Heart left ventricle (tissue), 16 donors: Measurements from ENCODE around the gene CRYBG1. TPM values are rescaled to one million over a fixed set of nuclear protein-coding genes. Genes with fewer than 3 reads are reported as not detected.
"Not testable (repeated sequence)": the region's sequence is repeated elsewhere in the genome, so short reads cannot be mapped to it uniquely, and the experiment has no call there.

Experiments used
- ATAC-seq, 4 donors: fragments of 200-7000 bp; cut with Tn5 transposase; one replicate each; pipeline ENCODE4 v1.9.1; 2020 to 2022; ENCODE audit warnings: moderate library complexity in 4 of 4, mild to moderate bottlenecking in 3 of 4, moderate number of reproducible peaks in 1 of 4
- DNase-seq, 5 donors: peaks; one replicate each; pipeline ENCODE4 v3.0.0-alpha.2; 2020
- H3K27ac ChIP-seq, 12 donors: fragments of 200-600 bp; sonication (generic) in 4 of 12; one replicate each; pipeline versions ENCODE4 v1.5.0 to v1.8.0; 2016 to 2022; ENCODE audit warnings: mild to moderate bottlenecking in 2 of 12
- H3K27me3 ChIP-seq, 9 donors: fragments of 200-600 bp; sonication (generic) in 2 of 9; one replicate each; pipeline versions ENCODE4 v1.5.1 to v1.8.0; 2016 to 2022; ENCODE audit warnings: mild to moderate bottlenecking in 3 of 9
- H3K36me3 ChIP-seq, 9 donors: fragments of 200-600 bp; sonication (generic) in 2 of 9; one replicate each; pipeline versions ENCODE4 v1.5.0 to v1.8.0; 2018 to 2022; ENCODE audit warnings: mild to moderate bottlenecking in 2 of 9
- H3K4me1 ChIP-seq, 12 donors: fragments of 200-600 bp; sonication (generic) in 4 of 12; one replicate each; pipeline versions ENCODE4 v1.5.0 to v1.8.0; 2016 to 2022; ENCODE audit warnings: mild to moderate bottlenecking in 3 of 12
- H3K4me3 ChIP-seq, 12 donors: fragments of 200-600 bp; sonication (generic) in 4 of 12; one replicate each; pipeline versions ENCODE4 v1.5.0 to v1.8.0; 2017 to 2022; ENCODE audit warnings: mild to moderate bottlenecking in 9 of 12, moderate library complexity in 4 of 12
- H3K9me3 ChIP-seq, 12 donors: fragments of 200-600 bp; sonication (generic) in 4 of 12; one replicate each; pipeline versions ENCODE4 v1.5.0 to v1.8.0; 2016 to 2022; ENCODE audit warnings: mild to moderate bottlenecking in 1 of 12
- CTCF ChIP-seq, 12 donors: fragments of 200-600 bp; sonication (generic) in 4 of 12; IDR thresholded peaks; one replicate each; pipeline versions ENCODE4 v1.5.0 to v1.8.0; 2018 to 2022; ENCODE audit warnings: antibody characterized with exemption in 12 of 12, mild to moderate bottlenecking in 5 of 12
- POLR2A ChIP-seq, 2 donors: fragments of 450-650 bp; IDR thresholded peaks; one replicate each; pipeline ENCODE4 v1.6.1; 2017; ENCODE audit warnings: antibody characterized with exemption in 2 of 2, mild to moderate bottlenecking in 2 of 2, moderate library complexity in 2 of 2
- WGBS, 4 donors: extraction: QIAGEN DNeasy Blood & Tissue Kit in 2 of 4; methylation state at CpG; one replicate each; pipeline versions ENCODE4 v1.1.5 to v1.1.7; 2013 to 2018; 5-methylcytosine and 5-hydroxymethylcytosine counted together
- intact Hi-C, 10 donors: fragments of 100-400 bp; cut with DNase I; formaldehyde crosslinking; loops; one replicate each; pipeline versions ENCODE4 v1.11.1 to v1.14.2; 2022
- polyA plus RNA-seq, 2 donors: library from polyadenylated mRNA; stranded (reverse); fragments of 200-250 nt; gene quantifications; one replicate each; pipeline ENCODE4 v1.2.3, GENCODE V29; 2013
- total RNA-seq, 9 donors: library from RNA; depleted of rRNA in 2 of 9; stranded (reverse); fragments of >200 nt in 2 of 9; fragmentation: NEBNext Ultra II Directional in 3 of 9; extraction: Animal tissue kit (Norgen Biotek cat#: 25700) in 3 of 9; gene quantifications; one replicate each; pipeline versions ENCODE4 v1.1.0 to v1.2.4, GENCODE V29; 2016 to 2023
- donor health status: ischemic (EF 13 %, LVEDD 7.1; RV severe dilation, severe dysfunction).
- donor health status: healthy with polysubstance abuse.
- donor health status: DM: no; HTN: yes; CAD: no.
- donor health status: DM: no; HTN: no; CAD: no.
- donor health status: ischemic (EF 25% LVEDD 6.9; RV normal size, moderate dysfunction).
- donor health status: ischemic (EF 25% LVEDD 5.7; RV mildly dilated, moderate dysfunction).
- donor health status: healthy.
- donor health status: DM: yes; HTN: yes; CAD: no.
- donor health status: ischemic (EF 35%, LVEDD 5.7; RV mildly dilated, moderate dysfunction).
- donor health status: nonischemic (EF 11% LVEDD 7.7; RV severe dilation, severe dysfunction).
- donor health status: DM: yes; HTN: yes; CAD: no.
- donor health status: PGD.
- donor health status: ischemic (EF 29% LVEDD 5.4; RV normal size, mild dysfunction).
- donor health status: nonischemic (EF 23%, LVEDD 6.1; RV moderate dilation, normal function).

CRYBG1 gene
- total and polyA plus RNA-seq, 11 donors = 0.42 to 17.7 (median 1.5) TPM

- H3K36me3 ChIP-seq = no peaks in the 10 kb centered on the region
- DNase-seq = no peak
- no peaks in the 10 kb centered on the region for H3K4me1 ChIP-seq
- ATAC-seq = no peak
- intact Hi-C loops = no loop called here
- H3K27me3 ChIP-seq = peaks cover 0 to 41% (median 10%) of the 10 kb centered on the region in 9 donors
- TF ChIP-seq CTCF (IDR thresholded peaks at IDR 0.05) (no peak), POLR2A (IDR thresholded peaks at IDR 0.05) (no peak)
- no peak overlapping the region for H3K27ac ChIP-seq
- H3K9me3 ChIP-seq = no peaks in the 10 kb centered on the region
- WGBS, 4 donors = 77 to 85% (median 83%) methylated on average over 7 of the region's 7 CpGs
- no peak overlapping the region for H3K4me3 ChIP-seq
Measured at GRCh38 chr6:106396426-106397220, 36.1 kb downstream of the CRYBG1 start.

GRCh38 chr6:106397431-106397830 is 36.9 kb downstream of the CRYBG1 start:
- Histone ChIP-seq H3K9me3 (no peaks in the 10 kb centered on the region), H3K36me3 (no peaks in the 10 kb centered on the region), H3K4me3 (no peak overlapping the region), H3K27me3 (peaks cover 0 to 36% (median 6%) of the 10 kb centered on the region in 9 donors), H3K4me1 (no peaks in the 10 kb centered on the region), H3K27ac (no peak overlapping the region)
- intact Hi-C loops = no loop called here
- no peak for DNase-seq
- WGBS, 4 donors = 72 to 81% (median 76%) methylated on average over 2 of the region's 2 CpGs
- ATAC-seq = no peak
- TF ChIP-seq POLR2A (IDR thresholded peaks at IDR 0.05) (no peak), CTCF (IDR thresholded peaks at IDR 0.05) (no peak)

DNA sequence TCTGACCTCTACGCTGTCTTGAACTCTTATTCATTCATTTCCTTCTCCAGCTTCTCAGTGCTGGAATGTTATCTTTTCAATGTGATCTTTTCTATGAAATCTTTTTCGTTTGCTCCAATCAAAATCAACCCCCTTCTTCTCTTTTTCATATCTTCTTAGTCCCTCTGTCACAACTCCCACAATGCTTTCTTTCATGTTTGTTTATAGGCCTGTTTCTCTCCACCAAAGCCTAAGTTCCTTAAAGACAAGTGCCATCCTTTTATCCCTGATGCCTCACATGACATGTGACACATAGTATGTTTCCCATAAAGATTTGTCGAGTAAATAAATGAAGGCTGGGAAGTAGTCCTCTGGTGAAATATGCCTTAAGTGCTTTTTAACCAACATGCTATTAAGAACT is 38.1 kb downstream of the CRYBG1 start:
- no peak overlapping the region for H3K27ac ChIP-seq
- H3K4me3 ChIP-seq = no peak overlapping the region
- peaks cover 0 to 40% (median 6%) of the 10 kb centered on the region in 9 donors for H3K27me3 ChIP-seq
- intact Hi-C loops = no loop called here
- DNase-seq = no peak
- no peak for ATAC-seq
- no peaks in the 10 kb centered on the region for H3K36me3 ChIP-seq
- WGBS, 4 donors = 57 to 72% (median 68%) methylated on average over 3 of the region's 3 CpGs
- TF ChIP-seq CTCF (IDR thresholded peaks at IDR 0.05) (no peak), POLR2A (IDR thresholded peaks at IDR 0.05) (no peak)
- no peaks in the 10 kb centered on the region for H3K4me1 ChIP-seq
- H3K9me3 ChIP-seq = no peaks in the 10 kb centered on the region

DNA sequence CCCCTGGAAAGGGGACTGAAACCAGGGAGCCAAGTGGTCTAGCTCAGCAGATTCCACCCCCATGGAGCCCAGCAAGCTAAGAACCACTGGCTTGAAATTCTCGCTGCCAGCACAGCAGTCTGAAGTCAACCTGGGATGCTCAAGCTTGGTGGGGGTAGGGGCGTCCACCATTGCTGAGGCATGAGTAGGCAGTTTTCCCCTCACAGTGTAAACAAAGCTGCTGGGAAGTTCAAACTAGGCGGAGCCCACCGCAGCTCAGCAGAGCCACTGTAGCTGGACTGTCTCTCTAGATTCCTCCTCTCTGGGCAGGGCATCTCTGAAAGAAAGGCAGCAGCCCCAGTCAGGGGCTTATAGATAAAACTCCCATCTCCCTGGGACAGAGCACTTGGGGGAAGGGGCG is 44.5 kb downstream of the CRYBG1 start:
- H3K27ac ChIP-seq, intact Hi-C loops, ATAC-seq, DNase-seq, H3K4me1 ChIP-seq, H3K9me3 ChIP-seq, H3K4me3 ChIP-seq, H3K36me3 ChIP-seq: not testable (repeated sequence)
- 71 to 86% (median 82%) methylated on average over 5 of the region's 5 CpGs; no CpG with 5 or more reads in 1 of the 4 donors for WGBS, 4 donors
- peaks cover 0 to 16% (median 0%) of the 10 kb centered on the region in 9 donors for H3K27me3 ChIP-seq
